Measurements from ENCODE around the gene COL8A2.

- no peak for TF ChIP-seq CTCF (IDR thresholded peaks at IDR 0.05)
- TF ChIP-seq POLR2AphosphoS5 (IDR thresholded peaks at IDR 0.05), result no peak
- no peak for TF ChIP-seq POLR2A (IDR thresholded peaks at IDR 0.05)
- TF ChIP-seq EP300 (IDR thresholded peaks at IDR 0.05), result no peak
These were observed 44.8 kb downstream of the COL8A2 start for GRCh38 chr1:36080236-36080635.
